OCI-LY3 (cell line): ENCODE measurements around the gene ADGRG7.

Experiments used
- CTCF ChIP-seq: fragments of 200-600, 300-600 bp; sonication (generic); IDR thresholded peaks from 2 replicates; pipeline ENCODE4 v1.5.1; 2014; ENCODE audit warnings: antibody characterized with exemption, low read length, low read depth
- EZH2phosphoT487 ChIP-seq: fragments of 200-600 bp; shearing (Covaris generic); IDR thresholded peaks from 2 replicates; pipeline ENCODE4 v1.6.1; 2018; ENCODE audit warnings: antibody characterized with exemption, mixed run types, low read depth

- TF ChIP-seq CTCF (no peak), EZH2phosphoT487 (no peak)
Measured at GRCh38 chr3:100732435-100732834, 123.0 kb downstream of the ADGRG7 start.
